ENCODE measurements around the gene DGLUCY.

Gene DGLUCY

GRCh38 chr14:91170504-91171121 lies 56.7 kb downstream of the DGLUCY start:
- no peak for TF ChIP-seq CTCF (IDR thresholded peaks at IDR 0.05)

GRCh38 chr14:91171291-91171690 lies 57.4 kb downstream of the DGLUCY start:
- no peak for TF ChIP-seq CTCF (IDR thresholded peaks at IDR 0.05)

GRCh38 chr14:91173221-91173670 lies 59.4 kb downstream of the DGLUCY start:
- TF ChIP-seq CTCF (IDR thresholded peaks at IDR 0.05), result peak; percentile 85

GRCh38 chr14:91173904-91174303 lies 60.0 kb downstream of the DGLUCY start:
- no peak for TF ChIP-seq CTCF (IDR thresholded peaks at IDR 0.05)

GRCh38 chr14:91175291-91176201 lies 61.7 kb downstream of the DGLUCY start:
- TF ChIP-seq CTCF (IDR thresholded peaks at IDR 0.05), result no peak

GRCh38 chr14:91177073-91178034 lies 63.5 kb downstream of the DGLUCY start:
- TF ChIP-seq CTCF (IDR thresholded peaks at IDR 0.05), result peak; percentile 86

- no peak for TF ChIP-seq CTCF (IDR thresholded peaks at IDR 0.05)
Observed at GRCh38 chr14:91180611-91181010, 66.7 kb downstream of the DGLUCY start.

Measured in LNCAP (cell line).